ENCODE results near the gene ELAVL1.
"Not testable (repeated sequence)": the region's sequence is repeated elsewhere in the genome, so short reads cannot be mapped to it uniquely, and the experiment has no call there.

ELAVL1 gene

DNA sequence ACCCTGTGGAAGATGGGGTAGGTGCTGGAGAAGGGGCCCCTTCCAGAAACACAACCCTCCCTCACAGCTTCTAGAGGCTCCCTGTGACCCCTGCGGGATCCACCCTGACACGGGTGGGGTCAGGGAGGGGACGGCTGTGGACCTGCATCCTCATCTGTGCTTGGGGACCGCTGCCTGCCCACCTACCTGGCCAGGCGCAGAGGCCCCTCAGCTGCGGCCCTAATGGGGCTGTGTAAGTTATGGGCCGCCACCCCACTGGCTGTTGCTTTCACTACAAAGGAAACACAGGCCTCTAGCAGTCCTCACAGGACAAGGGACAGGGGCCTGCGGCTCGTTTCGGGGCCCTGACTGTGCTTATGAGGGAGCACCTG lies 72.5 kb downstream of the ELAVL1 start:
- no peak for DNase-seq

DNA sequence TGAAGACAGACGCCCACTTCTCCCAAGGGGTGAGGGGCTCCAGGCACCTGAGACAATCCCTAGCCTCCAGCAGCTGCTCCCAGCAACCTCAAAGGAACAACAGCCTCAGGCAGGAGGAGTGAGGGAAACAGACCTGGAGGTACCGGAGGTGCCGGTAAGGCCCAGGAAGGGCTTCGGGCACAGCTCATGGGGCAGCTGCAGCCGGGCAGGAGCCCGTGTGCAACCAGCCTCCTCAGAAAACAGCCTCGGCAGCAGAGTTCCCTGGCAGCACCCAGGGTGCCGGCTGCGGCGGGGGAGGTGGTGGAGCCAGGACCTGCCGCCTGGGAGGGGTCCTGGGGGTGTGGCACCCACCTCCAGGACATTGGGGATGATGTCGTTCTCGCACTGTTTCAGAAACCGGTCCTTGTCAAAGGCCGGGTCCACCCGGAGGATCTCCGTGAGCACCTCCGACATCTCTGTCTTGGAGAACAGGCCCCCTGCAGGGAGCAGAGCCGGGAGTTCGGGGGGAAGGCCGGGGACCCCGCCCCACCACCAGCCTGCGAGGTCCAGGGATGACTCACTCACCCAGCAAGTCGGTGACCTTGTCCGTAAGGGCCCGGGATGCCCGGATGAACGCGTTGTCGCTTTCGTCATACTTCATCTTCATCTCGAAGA lies 73.0 kb downstream of the ELAVL1 start:
- DNase-seq: no peak

DNA sequence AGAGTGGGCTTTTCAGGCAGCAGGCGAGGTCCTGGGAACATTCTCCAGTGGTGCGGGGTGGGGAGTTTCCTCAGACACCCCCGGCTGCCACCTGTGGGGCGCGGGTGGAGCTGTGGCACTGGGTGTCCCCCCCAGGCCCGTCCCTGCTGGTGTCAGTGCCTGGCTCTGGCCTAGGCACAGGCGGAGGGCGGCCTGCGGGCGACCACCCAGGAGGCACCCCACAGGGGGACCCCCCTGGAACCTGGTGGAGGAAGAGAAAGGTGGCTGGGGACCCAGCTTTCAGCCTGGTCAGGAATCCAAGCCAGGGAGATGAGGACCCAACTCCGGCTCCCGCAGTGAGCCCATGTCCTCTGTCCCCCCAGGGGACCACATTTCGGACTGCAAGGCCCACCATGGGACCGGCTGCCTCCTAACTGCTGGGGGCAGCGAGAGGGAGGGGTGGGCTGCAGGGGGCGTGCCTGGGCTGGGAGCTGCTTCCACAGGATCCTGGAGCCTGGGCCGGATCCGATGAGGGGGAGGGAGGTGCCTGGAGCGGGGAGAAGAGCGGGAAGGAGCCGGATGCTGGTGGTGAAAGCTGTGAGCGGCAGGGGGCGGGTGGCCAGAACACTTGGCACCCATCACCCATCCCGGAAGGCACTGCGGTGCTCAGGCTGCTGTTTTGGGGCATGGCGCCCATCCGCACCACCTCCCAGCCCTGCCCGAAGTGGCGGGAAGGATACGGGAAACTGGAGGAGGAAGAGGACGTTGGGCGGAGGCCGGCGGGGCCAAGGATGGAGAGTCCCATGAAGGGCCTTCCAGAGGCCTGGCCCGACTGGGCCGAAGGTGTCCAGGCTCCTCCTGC lies 74.0 kb downstream of the ELAVL1 start:
- no peak for DNase-seq

DNA sequence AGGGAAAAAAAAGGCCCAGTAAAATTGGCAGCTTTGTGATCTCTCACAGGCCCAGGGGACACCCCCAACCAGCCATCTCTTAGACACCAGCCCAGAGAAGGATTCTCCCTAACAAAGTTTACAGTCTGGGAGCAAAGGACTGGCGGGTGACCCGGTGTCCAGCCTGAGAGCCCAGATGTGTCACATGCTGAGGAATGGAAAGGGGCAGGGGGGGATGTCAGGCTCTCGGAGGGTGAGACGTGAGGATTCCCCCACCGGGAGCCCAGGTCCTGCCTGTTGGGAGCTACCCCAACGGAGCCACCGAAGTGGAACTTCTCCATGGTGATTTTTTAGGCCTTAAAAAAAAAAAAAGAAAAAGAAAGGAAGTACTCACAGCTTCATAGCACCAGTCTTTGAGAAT lies 74.7 kb downstream of the ELAVL1 start:
- no peak for DNase-seq

DNA sequence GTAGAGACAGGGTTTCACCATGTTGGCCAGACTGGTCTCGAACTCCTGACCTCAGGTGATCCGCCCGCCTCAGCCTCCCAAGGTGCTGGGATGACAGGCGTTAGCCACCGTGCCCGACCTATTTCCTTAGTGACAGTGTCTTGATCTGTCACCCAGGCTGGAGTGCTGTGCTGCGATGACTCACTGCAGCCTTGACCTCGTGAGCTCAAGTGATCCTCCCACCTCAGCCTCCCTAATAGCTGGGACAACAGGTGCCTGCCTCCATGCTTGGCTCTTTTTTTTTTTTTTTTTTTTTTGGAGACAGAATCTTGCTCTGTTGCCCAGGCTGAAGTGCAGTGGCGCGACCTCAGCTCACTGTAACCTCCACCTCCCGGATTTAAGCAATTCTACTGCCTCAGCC lies 75.4 kb downstream of the ELAVL1 start:
- not testable (repeated sequence) for DNase-seq

DNA sequence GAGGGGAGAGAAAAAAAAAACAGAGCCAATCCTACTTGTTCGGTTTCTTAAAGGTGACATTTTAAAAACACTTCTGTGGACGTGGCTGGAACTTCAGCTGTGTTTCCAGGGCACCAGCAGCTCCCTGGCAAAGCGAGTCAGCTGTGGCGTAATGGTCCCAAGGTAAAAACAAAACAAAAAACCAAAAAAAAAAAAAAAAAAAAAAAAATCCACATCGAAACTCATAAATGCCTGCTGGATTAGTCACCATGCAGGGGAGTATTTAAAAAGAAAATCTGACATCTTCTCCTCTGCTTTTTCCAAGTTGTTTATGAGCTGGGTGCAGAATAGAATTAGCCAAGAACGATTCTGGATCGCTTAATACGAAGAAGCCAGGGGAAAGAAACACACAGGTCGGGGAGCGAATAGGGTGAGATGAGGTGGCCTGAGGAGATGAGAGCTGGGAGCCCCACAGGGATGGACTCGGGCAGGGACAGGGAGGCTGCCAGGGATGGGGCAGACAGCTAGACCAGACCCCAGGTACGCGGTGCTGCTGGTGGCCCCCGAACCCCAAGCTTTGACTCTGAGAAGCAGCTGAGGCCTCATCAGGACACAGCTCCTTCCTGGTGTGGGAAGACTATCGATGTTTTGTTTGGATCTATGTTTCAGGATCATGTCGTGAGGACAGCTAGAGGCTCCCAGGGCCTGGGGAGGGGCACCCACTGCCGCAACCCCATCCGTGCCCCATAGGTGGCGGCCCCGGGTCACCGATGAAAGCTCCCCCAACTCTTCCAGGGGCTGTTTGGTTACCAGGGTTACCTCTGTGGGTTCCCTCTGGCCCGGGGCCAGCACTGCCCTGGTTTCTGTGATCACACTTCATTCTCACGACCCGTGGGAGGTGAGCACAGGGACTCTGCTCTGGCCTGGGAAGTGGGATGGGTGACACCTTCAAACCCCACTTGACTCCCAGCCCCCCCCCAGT lies 76.4 kb downstream of the ELAVL1 start:
- no peak for DNase-seq

DNA sequence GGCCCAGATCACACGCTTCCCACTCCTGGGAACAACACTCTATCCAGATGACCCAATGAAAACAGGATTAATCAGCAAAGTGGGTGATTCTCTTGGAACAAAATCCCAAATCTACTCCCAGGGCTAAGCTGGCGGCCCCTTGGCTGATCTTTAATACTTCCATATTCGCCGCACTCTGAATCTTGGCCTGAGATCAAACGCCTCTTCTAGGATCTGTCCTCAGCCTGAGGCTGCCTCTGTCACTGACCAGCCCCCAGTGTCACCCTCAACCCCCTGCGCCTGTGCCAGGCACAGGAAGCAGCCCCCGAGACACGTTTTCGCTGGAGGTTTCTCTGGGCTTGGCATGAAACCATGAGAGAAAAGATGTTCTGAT lies 77.1 kb downstream of the ELAVL1 start:
- no peak for DNase-seq

DNA sequence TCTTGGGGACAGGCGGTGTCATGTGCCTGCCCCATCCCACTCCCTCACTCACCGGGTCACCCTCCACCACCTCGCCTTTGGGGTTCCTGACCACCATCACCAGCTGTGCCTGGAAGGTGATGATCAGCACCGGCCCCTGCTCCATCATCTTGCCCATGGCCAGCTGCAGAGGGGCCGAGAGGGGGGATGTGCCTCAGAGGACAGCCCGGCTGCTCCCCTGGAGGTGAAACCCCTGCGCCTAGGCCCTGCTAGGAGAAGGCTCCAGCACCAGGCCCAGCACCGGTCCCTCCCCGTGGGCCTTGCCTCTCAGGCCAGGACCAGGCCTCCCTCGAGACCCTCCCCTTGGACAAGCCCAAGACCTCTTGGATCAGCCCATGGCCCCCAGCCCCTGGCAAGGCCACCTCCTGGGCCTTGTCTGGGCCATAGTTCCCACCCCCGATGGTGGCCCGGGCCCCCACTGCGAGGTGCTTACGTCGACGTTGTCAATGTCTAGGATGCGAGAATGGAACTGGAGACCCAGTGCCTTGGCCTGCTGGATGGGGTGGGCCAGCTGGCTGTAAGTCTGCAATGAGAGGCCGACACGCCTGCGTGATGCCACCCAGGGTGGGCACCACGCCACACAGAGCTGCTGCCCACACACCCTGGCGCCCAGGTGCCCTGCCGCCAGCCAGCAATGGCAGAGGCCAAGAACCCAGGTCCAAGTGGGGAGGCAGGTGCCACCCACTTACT lies 77.7 kb downstream of the ELAVL1 start:
- DNase-seq: no peak

DNA sequence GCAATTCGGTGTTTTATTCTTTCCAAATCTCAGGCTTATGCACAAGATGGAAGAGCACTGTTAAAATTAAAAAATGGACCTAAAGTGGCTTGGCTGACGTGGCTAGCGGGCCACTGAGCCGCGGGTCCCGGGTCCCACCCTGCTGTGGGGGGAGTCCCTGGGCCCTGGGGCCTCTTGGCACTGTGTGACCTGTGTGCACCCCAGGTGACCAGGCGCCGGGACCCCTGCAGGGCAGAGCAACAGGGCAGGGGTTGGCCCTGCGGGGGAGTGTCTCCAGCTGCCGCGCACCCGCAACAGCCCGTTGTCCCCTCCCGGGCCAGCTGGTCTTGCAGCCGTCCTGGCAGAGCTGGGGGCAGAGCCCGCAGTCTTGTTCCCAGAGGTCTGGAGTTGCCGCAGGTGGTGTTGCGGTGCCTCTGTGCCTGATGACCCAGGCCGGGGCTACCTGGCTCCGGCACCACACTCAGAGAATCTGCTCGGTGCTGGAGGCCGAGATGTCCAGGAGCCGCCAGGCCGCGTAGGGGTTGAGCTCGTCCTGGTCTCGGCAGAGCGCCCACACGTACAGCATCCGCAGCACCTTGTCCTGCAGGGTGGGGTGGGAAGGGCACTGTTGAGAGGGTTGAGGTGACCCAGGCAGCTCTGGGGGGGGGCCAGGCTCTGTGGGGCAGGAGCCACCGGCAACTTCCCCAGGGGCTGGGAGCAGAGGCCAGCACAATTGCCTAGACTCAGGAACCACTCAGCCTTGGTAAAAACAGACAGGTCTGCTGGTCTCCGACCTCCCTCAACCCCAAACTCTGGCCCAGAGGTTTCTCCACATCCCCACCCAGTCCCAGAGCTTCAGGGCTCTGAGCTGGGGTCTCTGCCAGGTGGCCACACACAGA lies 78.5 kb downstream of the ELAVL1 start:
- DNase-seq: no peak

DNA sequence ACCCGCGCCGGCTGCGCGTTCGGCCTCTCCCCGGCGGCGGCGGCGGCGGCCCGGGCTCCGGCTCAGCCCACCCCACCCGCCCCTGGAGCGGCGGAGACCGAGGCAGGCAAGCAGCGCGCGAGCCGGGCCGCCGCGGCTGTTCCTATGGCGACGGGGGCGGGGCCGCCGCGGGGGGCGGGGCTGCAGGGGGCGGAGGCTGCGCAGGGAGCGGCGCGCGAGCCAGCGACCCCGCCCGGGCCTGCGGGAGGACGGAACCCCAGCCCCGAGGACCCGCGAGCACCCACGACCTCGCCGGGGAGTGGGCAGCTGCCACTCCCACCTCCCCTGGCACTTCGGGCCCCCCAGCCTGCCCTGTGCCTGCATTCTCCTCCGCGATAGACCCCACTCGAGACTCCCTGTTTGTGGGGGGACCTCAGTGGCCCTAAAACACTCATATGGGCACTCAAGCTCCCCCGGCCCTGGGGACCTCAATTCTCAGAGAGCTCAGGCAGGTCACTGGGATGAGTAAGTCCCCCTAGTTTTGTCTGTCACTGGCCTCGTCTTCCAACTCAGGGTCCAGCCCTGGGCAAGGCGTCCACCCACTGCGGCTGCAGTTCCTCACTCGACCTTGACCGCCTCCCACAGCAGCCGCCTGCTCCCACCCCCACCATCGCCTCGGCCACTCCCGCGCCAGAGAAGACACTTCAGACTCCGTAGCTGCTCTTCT lies 79.3 kb downstream of the ELAVL1 start, which contains the start of gene CTXN1:
Gene CTXN1 (minus strand): TSS at position 115 of the 706 bp plus-strand sequence. CDS start 597 bp downstream, outside the sequence.
- peak; percentile 73 for DNase-seq

DNA sequence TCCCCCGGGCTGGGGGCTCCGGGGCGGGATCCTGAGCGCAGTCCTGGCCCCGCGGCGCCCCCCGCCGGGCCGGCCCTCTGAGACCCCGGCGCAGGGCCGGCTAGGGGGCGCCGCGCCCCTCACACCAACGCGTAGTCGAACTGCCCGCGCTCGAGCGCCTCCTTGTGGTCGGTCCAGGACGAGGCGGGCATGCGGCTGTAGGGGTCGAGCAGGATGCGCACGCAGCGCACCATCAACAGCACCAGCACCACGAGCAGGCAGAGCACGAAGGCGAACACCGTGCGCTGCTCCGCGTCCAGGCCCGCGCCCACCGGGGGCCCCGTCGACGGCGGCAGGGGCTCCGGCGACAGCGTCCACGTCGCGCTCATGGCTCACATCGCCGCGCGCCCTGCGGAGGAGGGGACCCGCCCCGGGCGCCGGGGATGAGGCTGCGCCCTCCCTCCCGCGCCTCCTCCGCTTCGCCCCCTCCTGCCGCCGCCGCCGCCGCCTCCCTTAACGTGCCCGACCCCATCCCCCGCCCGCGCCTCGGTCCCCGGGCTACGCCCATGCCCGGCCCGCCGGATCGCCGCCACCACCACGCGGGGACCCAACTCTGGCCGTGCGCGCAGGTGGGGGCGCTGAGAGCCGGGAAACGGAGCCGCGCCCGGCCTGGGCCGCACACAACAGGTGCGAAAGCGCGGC lies 80.1 kb downstream of the ELAVL1 start:
- DNase-seq: peak; percentile 77

DNA sequence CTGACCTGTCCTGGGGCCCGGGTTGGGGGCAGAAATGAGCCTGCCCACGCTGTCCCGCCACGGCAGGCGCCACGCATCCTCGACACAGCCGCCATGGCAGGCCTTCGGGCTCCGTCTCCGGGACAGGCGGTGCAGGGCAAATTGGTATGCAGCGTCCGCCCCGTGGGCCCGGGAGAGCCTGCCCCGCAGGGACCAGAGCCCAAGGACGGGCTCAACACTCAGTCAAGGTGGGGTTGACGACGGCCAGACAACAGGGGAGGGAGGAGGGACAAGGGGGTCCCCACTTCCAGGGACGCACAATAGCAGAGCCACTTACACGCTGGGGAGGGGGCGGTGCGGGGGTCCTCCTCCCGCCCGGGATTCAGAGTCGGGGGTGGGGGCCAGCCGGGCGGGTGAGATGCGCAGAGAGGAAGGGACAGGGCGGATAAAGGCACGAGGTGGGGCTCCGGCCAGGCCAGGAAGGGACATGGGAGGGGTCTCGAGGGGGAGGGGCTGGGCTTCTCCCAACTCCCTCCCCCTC lies 80.7 kb downstream of the ELAVL1 start:
- DNase-seq: no peak

DNA sequence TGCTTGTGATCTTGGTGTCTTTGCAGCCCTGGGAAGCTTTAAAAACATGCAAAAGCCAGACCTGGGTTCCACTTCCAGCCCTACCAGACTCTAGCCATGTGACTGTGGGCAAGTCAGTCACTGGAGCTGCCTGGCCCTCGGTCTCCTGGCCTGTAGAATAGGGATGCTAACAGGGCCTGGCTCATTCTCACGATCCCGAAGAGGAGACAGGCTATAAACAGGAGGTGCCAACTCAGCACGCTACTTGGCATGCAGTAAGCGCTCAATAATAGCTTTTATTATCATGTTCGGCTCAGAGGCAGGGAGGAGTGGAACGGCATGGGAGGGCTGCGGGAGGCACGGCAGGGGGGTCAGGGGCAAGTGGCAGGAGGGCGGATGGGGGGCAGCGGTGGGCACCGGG lies 81.2 kb downstream of the ELAVL1 start:
- no peak for DNase-seq

DNA sequence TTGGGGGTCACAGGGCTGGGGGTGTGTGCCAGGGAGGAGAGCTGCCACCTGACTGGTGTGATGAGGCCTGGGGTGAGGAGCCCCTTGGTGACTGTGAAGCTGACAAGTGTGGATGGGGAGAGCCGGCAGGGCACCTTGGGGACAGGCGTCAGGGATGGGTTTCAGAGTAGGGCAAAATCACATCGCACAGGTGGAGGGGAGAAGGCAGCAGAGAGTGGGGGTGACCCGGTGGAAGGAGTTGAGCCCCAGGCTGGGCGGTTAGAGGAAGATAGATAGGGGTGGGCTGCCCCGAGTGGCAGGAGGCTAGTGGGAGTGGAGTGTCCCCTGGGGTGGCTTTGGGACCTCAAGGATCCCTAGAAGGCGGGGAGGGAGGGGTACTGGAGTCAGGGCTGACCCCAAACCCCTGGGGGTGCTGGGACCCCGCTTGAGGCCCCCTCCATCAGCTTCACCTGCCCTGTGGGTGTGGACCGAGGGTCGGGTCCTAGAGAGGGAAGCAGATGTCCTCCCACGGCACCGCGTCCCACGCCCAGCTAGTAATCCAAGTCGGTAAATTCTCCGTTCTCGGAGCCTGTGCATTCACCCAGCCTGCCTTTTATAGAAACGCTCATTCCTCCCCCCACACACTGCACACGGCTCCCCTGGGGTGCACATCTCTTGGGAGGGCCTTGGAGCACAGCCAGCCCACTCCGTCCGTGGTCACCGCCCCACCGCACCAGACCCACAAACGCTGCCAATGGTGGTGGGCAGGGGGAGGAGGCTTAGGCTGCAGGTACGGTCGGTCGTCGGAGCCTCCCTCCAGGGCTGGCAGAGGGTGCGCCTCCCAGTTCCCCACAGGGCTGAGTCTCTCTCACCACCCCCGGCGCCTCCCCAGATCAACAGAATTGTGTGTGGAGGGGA lies 81.9 kb downstream of the ELAVL1 start:
- no peak for DNase-seq

DNA sequence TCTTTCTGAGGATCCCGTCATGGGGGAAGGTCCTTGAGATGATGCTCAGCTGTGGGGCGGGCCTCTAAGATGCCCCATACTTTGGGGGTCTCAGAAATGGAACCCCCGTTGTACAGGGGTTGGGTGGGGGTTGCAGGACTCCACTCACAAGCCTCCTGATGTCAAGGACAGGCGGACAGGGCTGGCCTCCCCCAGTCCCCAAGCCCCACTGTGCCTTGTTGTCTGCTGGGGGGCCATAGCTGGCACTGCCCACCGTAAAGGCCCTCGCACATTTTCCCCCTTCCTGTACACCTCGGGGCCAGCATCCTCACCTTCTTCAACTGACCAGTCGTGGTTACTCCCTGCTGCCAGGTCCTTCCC lies 82.6 kb downstream of the ELAVL1 start:
- no peak for DNase-seq

DNA sequence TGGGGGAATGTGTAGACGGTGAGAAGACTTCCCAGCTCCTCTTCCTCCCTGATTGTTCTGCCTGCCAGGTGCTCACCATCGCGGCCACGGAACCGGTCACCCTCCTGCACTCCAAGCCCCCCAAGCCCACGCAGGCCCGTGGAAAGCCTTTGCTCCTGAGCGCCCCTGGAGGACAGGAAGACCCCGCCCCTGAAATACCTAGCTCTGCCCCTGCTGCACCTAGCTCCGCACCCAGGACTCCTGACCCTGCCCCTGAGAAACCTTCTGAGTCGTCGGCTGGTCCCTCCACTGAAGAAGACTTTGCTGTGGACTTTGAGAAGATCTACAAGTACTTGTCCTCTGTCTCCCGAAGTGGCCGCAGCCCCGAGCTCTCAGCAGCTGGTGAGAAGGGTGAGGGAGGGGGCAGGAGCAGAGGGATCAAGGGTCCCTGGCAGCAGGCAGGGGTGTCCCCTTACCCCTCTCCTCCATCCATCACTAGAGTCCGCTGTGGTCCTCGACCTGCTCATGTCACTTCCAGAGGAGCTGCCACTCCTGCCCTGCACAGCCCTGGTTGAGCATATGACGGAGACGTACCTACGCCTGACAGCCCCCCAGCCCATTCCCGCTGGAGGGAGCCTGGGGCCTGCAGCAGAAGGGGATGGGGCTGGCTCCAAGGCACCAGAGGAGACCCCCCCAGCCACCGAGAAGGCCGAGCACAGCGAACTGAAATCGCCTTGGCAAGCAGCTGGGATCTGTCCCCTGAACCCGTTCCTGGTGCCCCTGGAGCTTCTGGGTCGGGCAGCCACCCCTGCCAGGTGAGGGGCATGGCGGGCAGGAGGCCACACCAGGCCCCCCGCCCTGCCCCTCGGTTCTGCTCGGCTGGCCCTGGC lies 83.2 kb downstream of the ELAVL1 start:
- no peak for DNase-seq

DNA sequence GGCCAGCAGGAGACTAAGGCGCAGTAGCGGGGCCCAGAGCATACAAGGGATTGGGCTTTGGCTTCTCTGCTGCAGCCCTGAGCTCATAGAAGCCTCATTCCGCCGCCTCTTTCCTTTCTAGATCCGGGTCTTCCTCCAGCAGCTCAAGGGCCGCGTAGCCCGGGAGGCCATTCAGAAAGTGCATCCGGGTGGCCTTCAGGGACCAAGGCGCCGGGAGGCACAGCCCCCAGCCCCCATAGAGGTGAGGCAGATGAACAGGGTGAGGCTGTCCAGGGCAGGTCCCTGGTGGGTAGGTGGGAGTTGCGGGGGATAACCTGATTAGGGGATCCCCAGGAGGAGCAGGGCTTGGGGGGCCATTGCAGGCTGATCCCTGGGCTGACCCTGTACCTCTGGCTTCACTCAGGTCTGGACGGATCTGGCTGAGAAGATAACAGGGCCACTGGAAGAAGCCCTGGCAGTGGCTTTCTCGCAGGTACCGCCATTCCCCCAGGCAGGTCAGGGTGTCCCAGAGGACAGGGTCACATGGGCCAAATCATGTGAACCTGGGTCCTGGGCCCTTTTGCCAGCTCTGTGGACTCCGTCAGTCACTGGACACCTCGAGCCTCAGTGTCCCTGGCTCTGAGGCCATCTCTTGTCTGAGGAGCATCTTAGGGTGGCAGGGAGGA lies 84.0 kb downstream of the ELAVL1 start:
- peak; percentile 59 for DNase-seq

All from NCI-H345 (cell line).